OCI-LY1 (cell line): ENCODE results near the gene OFD1.

ENCODE experiments used
- H2AFZ ChIP-seq: fragments of 200-600 bp; sonication (generic), shearing (Covaris generic); 2 replicates; pipeline ENCODE4 v1.6.0; 2014; ENCODE audit warnings: antibody characterized with exemption, mild to moderate bottlenecking, low read length
- H3F3A ChIP-seq: fragments of 200-600 bp; sonication (generic), shearing (Covaris generic); 2 replicates; pipeline ENCODE4 v1.6.0; 2014; ENCODE audit warnings: mild to moderate bottlenecking, antibody characterized with exemption, low read length, moderate library complexity; ENCODE audit not compliant: insufficient read depth
- H3K27ac ChIP-seq: fragments of 200-600 bp; sonication (generic); 2 replicates; pipeline ENCODE4 v1.5.1; 2014; ENCODE audit warnings: low read length, mixed run types, mild to moderate bottlenecking, low read depth; ENCODE audit not compliant: poor library complexity, severe bottlenecking
- H3K27me3 ChIP-seq: fragments of 200-600 bp; sonication (generic); 2 replicates; pipeline ENCODE4 v1.6.0; 2014; ENCODE audit warnings: antibody characterized with exemption, mild to moderate bottlenecking, low read length, moderate library complexity; ENCODE audit not compliant: insufficient read depth
- H3K36me3 ChIP-seq: fragments of 200-600 bp; sonication (generic); 2 replicates; pipeline ENCODE4 v1.6.1; 2014; ENCODE audit warnings: mild to moderate bottlenecking, antibody characterized with exemption, low read length, moderate library complexity, mixed read lengths; ENCODE audit not compliant: insufficient read depth
- H3K4me1 ChIP-seq: fragments of 200-600 bp; sonication (generic); 2 replicates; pipeline ENCODE4 v1.5.1; 2014; ENCODE audit warnings: mild to moderate bottlenecking, low read length, moderate library complexity; ENCODE audit not compliant: insufficient read depth, severe bottlenecking
- H3K4me2 ChIP-seq: fragments of 200-600 bp; sonication (generic), shearing (Covaris generic); 2 replicates; pipeline ENCODE4 v1.6.1; 2014; ENCODE audit warnings: low read length
- H3K4me3 ChIP-seq: fragments of 200-600 bp; sonication (generic); 2 replicates; pipeline ENCODE4 v1.5.1; 2014; ENCODE audit warnings: low read length, low read depth, mild to moderate bottlenecking, mixed read lengths; ENCODE audit not compliant: poor library complexity, severe bottlenecking
- H3K79me2 ChIP-seq: fragments of 200-600 bp; shearing (Covaris generic); 2 replicates; pipeline ENCODE4 v1.6.1; 2016; ENCODE audit warnings: mixed run types, low read length, mixed read lengths; ENCODE audit not compliant: insufficient read depth
- H3K9ac ChIP-seq: fragments of 200-600 bp; sonication (generic), shearing (Covaris generic); 2 replicates; pipeline ENCODE4 v1.6.1; 2014; ENCODE audit warnings: mild to moderate bottlenecking, low read length, mixed read lengths
- H3K9me2 ChIP-seq: fragments of 200-600 bp; sonication (generic), shearing (Covaris generic); 2 replicates; pipeline ENCODE4 v1.6.1; 2014; ENCODE audit warnings: low read depth, mild to moderate bottlenecking, low read length, mixed read lengths
- H3K9me3 ChIP-seq: fragments of 200-600 bp; shearing (Covaris generic); 2 replicates; pipeline ENCODE4 v1.6.1; 2014; ENCODE audit warnings: low read length, mixed read lengths
- H4K20me1 ChIP-seq: fragments of 200-600 bp; sonication (generic), shearing (Covaris generic); 2 replicates; pipeline ENCODE4 v1.6.0; 2016; ENCODE audit warnings: mild to moderate bottlenecking, low read length; ENCODE audit not compliant: insufficient read depth
- EZH2 ChIP-seq: fragments of 200-600 bp; sonication (generic), shearing (Covaris generic); IDR thresholded peaks from 2 replicates; pipeline ENCODE4 v1.8.0; 2017; ENCODE audit warnings: borderline replicate concordance, mixed run types, mild to moderate bottlenecking, antibody characterized with exemption, low read length, moderate library complexity, mixed read lengths
- TF ChIP-seq, protein P1 (sequence below): fragments of 200-600 bp; sonication (generic), shearing (Covaris generic); IDR thresholded peaks from 2 replicates; pipeline ENCODE4 v1.5.1; 2017; ENCODE audit warnings: mild to moderate bottlenecking, antibody characterized with exemption, low read length, moderate library complexity, mixed read lengths

OFD1 gene

DNA sequence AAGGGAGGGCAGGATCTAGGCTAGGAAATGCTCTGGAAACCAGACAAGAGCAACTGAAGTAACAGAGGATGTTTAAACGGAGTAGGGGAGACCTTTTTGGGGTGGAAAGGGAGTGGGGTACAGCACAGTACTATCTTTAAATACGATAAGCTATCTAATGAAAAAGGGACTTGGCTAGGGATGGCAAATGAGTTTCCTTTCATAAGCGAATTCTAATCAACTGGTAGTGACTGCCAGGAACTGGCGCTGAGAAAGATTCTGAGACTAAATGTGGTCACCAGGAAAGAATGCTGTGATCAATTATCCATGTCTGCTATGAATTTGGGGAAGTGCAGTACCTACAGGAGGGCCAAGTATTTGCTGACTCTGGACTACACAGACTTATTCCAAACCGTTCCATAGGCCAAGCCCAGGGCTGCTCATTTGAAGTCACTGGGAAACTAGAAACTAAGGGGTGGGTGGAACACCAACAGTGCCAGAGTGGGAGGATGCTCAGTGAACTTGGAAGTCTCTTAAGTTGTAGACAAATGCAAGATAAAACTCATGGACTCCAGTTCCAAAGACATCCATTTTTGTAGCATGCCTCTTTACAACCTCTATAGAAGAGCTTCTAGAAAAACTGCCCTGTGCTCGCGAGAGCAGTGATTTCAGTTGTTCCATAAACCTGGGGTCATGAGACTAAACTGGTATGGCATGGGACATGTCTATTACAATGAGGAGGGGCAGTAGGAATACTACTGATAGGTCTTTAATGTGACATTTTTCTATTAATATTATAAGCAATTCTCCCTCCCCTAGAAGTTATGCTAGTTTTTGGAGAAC is 2.1 kb upstream of the OFD1 start:
- peak overlapping the region; percentile 97 for H3K9ac ChIP-seq
- H3K36me3 ChIP-seq, result peaks cover 25% of the 10 kb centered on the region
- no peaks in the 10 kb centered on the region for H3K9me3 ChIP-seq
- H3K79me2 ChIP-seq, result peaks cover 44% of the 10 kb centered on the region
- H3K27ac ChIP-seq, result peak overlapping the region; percentile 98
- no peak overlapping the region for H2AFZ ChIP-seq
- H4K20me1 ChIP-seq, result no peaks in the 10 kb centered on the region
- TF ChIP-seq EZH2, result no peak
- TF ChIP-seq, protein P1, sequence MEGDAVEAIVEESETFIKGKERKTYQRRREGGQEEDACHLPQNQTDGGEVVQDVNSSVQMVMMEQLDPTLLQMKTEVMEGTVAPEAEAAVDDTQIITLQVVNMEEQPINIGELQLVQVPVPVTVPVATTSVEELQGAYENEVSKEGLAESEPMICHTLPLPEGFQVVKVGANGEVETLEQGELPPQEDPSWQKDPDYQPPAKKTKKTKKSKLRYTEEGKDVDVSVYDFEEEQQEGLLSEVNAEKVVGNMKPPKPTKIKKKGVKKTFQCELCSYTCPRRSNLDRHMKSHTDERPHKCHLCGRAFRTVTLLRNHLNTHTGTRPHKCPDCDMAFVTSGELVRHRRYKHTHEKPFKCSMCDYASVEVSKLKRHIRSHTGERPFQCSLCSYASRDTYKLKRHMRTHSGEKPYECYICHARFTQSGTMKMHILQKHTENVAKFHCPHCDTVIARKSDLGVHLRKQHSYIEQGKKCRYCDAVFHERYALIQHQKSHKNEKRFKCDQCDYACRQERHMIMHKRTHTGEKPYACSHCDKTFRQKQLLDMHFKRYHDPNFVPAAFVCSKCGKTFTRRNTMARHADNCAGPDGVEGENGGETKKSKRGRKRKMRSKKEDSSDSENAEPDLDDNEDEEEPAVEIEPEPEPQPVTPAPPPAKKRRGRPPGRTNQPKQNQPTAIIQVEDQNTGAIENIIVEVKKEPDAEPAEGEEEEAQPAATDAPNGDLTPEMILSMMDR, result no peak
- no peaks in the 10 kb centered on the region for H3K27me3 ChIP-seq
- no peaks in the 10 kb centered on the region for H3K9me2 ChIP-seq
- peak overlapping the region; percentile 93 for H3K4me2 ChIP-seq
- peak overlapping the region; percentile 77 for H3K4me3 ChIP-seq
- H3F3A ChIP-seq, result no peaks in the 10 kb centered on the region
- peaks cover 40% of the 10 kb centered on the region for H3K4me1 ChIP-seq

- peak overlapping the region; percentile 77 for H3K4me3 ChIP-seq
- no peaks in the 10 kb centered on the region for H3K9me3 ChIP-seq
- H3F3A ChIP-seq, result no peaks in the 10 kb centered on the region
- H3K27ac ChIP-seq, result peak overlapping the region; percentile 98
- H4K20me1 ChIP-seq, result no peaks in the 10 kb centered on the region
- no peaks in the 10 kb centered on the region for H3K9me2 ChIP-seq
- TF ChIP-seq, protein P1, result no peak
- TF ChIP-seq EZH2, result no peak
- no peaks in the 10 kb centered on the region for H3K27me3 ChIP-seq
- peaks cover 44% of the 10 kb centered on the region for H3K79me2 ChIP-seq
- H3K4me2 ChIP-seq, result peak overlapping the region; percentile 93
- no peak overlapping the region for H2AFZ ChIP-seq
- H3K4me1 ChIP-seq, result peaks cover 41% of the 10 kb centered on the region
- peaks cover 28% of the 10 kb centered on the region for H3K36me3 ChIP-seq
- peak overlapping the region; percentile 97 for H3K9ac ChIP-seq
Measured at GRCh38 chrX:13733506-13733905, 1.0 kb upstream of the OFD1 start.

DNA sequence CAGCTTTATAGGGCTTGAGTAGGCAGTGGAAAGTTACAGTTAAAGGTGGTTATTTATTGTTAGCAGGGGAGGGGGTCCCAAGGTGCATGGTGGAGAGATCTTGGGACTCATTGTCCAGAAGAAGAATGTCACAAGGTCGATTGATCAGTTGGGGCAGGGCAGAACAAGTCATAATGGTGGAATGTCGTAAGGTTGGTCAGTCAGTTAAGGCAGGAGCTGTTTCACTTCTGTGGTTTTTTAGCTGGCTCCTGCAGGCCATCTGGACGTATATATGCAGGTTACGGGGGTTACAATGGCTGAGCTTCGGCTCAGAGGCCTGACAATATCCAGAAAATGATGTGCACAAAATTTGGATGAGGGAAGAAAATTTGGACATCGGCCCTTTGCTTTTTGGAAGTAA is 7.1 kb downstream of the OFD1 start:
- Histone ChIP-seq H3K9ac (peak overlapping the region; percentile 31; the same call in 1 of the 2 replicates), H3K4me1 (peaks cover 34% of the 10 kb centered on the region), H3K9me3 (no peaks in the 10 kb centered on the region), H3K9me2 (no peaks in the 10 kb centered on the region), H2AFZ (no peak overlapping the region), H4K20me1 (no peaks in the 10 kb centered on the region), H3F3A (no peaks in the 10 kb centered on the region), H3K79me2 (0 out of 2 replicates have a peak, but pooled peaks cover 2% of the 10 kb centered on the region), H3K4me3 (peak overlapping the region; percentile 25), H3K36me3 (peaks cover 55% of the 10 kb centered on the region), H3K27me3 (no peaks in the 10 kb centered on the region), H3K27ac (peak overlapping the region; percentile 81), H3K4me2 (peak overlapping the region; percentile 58)
- no peak for TF ChIP-seq EZH2
- TF ChIP-seq, protein P1, result no peak
